ENCODE data around the gene PRKCZ.

GRCh38 chr1:2079396-2080085 is 29.3 kb downstream of the PRKCZ start:
- no peak for TF ChIP-seq CTCF (IDR thresholded peaks at IDR 0.05)
- TF ChIP-seq USF1 (IDR thresholded peaks at IDR 0.05; ENCODE audit: borderline replicate concordance, low read depth) = no peak
- no peak for TF ChIP-seq TCF12 (IDR thresholded peaks at IDR 0.05)
- no peak for TF ChIP-seq JUND (IDR thresholded peaks at IDR 0.05)

Measured in SK-N-SH (cell line).